DOHH2 (cell line): ENCODE measurements around the gene NEMF.

Experiments
- EZH2phosphoT487 ChIP-seq: fragments of 200-600 bp; sonication (generic); IDR thresholded peaks from 2 replicates; pipeline ENCODE4 v1.6.1; 2017; ENCODE audit warnings: borderline replicate concordance, mild to moderate bottlenecking, antibody characterized with exemption, low read length, moderate library complexity, mixed read lengths
- TF ChIP-seq, protein P1 (sequence below): fragments of 200-600 bp; sonication (generic); IDR thresholded peaks from one replicate; pipeline ENCODE4 v1.5.1; 2014; ENCODE audit warnings: antibody characterized with exemption, mild to moderate bottlenecking, low read depth, low read length; ENCODE audit not compliant: poor library complexity, severe bottlenecking

GRCh38 chr14:49857427-49858003 lies 4.9 kb upstream of the NEMF start:
- TF ChIP-seq EZH2phosphoT487: no peak
- TF ChIP-seq, protein P1, sequence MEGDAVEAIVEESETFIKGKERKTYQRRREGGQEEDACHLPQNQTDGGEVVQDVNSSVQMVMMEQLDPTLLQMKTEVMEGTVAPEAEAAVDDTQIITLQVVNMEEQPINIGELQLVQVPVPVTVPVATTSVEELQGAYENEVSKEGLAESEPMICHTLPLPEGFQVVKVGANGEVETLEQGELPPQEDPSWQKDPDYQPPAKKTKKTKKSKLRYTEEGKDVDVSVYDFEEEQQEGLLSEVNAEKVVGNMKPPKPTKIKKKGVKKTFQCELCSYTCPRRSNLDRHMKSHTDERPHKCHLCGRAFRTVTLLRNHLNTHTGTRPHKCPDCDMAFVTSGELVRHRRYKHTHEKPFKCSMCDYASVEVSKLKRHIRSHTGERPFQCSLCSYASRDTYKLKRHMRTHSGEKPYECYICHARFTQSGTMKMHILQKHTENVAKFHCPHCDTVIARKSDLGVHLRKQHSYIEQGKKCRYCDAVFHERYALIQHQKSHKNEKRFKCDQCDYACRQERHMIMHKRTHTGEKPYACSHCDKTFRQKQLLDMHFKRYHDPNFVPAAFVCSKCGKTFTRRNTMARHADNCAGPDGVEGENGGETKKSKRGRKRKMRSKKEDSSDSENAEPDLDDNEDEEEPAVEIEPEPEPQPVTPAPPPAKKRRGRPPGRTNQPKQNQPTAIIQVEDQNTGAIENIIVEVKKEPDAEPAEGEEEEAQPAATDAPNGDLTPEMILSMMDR: no peak
